HG03575 (cell line): Measurements from ENCODE around the gene NRG3.

ENCODE experiments used
- ATAC-seq: cut with Tn5 transposase; IDR thresholded peaks from one replicate; pipeline ENCODE4 v1.9.1; 2021; ENCODE audit not compliant: unreplicated experiment, insufficient number of reproducible peaks, low FRiP score; ENCODE audit errors: extremely low read depth

NRG3 gene

DNA sequence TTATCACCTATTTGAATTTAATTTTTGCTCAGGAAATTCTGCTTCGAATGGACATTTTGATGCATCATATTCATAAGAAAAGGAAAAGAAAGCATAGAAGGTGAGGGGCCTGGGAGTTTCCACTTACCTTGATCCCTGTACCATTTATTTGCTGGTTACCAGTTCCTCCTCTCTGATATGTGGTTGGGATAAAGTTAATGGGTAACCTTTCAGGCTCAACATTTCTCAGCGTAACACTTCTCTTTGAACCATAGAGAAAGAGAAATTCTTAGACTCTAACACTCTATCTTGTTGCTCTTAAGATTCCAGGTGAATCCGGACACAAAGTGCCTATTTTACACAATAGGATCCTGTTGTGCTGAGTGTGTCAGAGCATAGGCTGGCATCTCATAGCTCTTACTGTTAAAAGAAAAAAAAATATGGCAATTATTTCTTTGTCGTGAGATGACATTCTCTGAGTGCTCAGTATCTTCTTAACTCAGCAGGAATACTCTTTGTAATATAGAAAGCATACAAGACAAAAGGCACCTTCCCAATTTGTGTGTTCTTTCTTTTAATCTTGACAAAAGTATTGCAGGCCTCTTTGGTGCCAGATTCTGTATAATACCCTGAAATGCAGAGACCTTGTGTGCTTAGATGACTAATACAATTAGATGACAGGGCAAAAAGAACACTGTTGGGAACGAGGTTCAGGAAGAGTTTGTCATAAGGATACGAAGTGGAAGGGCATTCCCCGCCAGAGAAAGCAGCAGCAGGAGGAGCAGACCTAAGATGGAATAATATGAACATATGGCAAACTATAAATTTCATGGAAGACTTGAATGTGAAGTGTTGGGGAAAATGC is 689.6 kb downstream of the NRG3 start:
- no peak for ATAC-seq

DNA sequence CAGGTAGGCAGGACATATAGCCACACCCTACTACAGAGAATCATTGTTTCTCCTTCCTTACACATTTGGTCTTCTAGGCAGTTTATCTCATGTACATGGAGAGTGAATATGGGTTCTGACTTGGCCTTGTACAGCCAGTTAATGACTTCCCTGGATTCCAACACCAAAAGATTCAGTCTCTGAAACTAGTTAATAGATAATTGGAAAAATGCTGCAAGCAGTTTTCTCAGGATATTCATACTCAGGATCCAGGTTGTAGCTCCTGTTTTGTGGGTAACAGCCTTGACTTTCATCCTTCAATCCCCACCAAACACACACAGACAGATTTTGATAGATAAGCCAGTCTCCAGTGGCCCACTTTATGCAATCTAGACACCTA is 690.2 kb downstream of the NRG3 start:
- no peak for ATAC-seq

- ATAC-seq = no peak
These were observed 697.8 kb downstream of the NRG3 start for GRCh38 chr10:82572744-82573143.

DNA sequence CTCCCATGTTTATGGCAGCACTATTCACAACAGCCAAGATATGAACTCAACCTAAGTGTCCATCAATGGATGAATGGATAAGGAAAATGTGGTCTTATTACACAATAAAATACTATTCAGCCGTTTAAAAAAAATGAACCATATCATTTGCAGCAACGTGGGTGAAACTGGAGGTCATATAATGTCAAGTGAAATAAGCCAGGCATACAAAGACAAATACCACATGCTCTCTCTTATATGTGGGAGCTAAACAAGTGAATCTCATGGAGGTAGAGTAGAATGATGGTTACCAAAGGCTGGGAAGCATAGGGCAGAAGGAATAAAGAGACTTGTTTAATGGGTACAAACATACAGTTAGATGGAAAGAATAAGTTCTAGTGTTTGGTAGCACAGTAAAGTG is 699.1 kb downstream of the NRG3 start:
- no peak for ATAC-seq

DNA sequence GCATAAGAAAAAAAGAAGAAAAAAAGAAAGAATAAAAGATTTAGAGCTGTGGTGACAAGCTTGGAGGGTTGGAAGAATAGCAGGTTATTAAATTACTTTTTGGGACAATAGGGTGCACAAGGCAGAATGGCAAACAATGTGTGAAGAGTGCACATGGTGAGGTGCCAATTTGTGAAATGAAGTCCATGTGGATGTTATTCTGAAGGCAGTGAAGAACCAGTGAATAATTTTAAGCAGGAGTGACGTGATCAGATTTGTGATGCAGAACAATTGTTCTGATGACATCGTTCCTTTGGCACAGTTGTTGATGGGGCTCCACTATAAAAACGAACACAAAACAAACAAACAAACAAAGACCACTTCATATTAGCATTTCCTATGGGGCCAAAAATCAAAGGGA is 700.3 kb downstream of the NRG3 start:
- ATAC-seq = no peak

GRCh38 chr10:82576093-82576492 is 701.1 kb downstream of the NRG3 start:
- no peak for ATAC-seq

DNA sequence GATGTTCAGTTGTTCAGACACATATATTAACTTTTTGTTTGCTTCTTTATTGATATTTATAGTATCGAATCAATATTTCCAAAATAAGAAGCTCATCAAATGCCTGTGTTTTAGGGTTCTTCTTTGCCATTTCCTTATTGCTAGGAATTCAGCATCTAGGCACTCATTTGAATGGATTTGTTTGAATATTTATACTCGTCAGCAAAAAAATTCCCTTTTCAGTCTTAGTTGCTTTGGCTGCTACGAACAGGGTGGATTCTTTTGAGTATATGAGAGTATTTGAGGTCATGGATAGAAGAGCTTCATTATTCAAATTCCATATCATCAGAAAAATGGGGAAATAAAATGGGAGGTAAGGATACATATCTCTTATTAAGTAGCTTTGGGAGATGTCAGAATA is 706.9 kb downstream of the NRG3 start:
- no peak for ATAC-seq

GRCh38 chr10:82591421-82591820 is 716.4 kb downstream of the NRG3 start:
- no peak for ATAC-seq

GRCh38 chr10:82597840-82598239 is 722.8 kb downstream of the NRG3 start:
- ATAC-seq = no peak

DNA sequence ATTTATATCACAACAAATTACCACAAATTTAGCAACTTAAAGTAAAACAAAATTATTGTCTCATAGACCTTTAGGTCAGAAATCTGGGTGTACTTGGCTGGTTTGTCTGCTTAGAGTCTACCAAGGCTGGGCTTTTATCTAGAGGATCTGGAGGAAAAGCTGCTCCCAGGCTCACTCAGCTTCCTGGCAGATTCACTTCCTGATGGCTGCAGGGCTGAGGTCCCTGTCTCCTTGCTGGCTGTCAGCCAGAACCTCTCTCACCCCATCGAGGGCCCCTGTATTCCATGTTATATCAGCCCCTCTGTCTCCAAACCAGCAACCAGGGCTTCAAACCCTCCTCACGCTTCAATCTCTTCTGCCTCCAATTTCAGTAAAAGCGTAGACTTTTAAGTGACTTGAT is 734.9 kb downstream of the NRG3 start:
- ATAC-seq = no peak

- ATAC-seq = no peak
These were observed 743.0 kb downstream of the NRG3 start for GRCh38 chr10:82618007-82618406.

- no peak for ATAC-seq
These were observed 746.7 kb downstream of the NRG3 start for GRCh38 chr10:82621680-82622079.

- no peak for ATAC-seq
These were observed 747.5 kb downstream of the NRG3 start for GRCh38 chr10:82622479-82622878.

DNA sequence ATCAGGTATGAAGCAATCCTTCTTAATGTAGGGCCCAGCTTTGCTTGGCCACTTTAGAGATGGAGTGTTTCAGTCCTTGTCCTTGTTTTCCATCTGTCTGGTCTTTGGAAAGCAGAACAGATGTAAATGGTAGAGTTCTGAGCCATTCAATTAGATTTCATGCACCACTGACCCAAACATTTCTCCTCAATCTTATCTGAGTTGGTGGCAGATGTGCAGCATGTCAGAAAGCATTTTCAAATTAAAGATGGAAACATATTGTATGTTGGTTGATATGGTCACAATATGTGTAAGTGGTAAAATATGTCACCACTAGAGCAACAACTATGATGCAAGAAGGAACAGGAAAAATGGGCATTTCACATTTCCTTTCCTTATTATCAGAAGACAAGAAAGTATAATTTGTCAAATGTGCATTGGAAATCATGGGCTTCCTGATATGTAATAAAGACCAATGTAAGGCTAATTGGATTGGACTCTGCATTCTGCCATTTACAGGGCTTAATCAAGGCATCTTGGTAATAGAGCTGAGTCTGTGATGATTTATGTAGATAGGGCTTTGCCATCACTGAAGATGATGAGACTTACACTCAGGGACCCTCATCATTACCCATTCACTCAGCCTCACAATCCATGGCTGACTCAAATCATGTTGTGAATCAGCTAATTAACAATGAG is 750.7 kb downstream of the NRG3 start:
- ATAC-seq = no peak

GRCh38 chr10:82628373-82628772 is 753.4 kb downstream of the NRG3 start:
- ATAC-seq = no peak

DNA sequence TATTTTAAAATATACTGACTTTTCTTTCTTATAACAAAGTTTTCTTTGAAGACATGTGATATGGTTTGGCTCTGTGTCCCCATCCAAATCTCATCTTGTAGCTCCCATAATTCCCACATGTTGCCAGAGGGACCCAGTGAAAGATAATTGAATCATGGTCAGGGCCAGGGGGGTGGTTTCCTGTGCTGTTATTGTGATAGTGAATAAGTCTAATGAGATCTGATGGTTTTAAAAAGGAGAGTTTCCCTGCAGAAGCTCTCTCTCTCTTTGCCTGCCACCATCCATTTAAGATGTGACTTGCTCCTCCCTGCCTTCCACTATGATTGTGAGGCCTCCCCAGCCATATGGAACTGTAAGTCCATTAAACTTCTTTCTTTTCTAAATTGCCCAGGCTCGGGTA is 768.1 kb downstream of the NRG3 start:
- ATAC-seq = no peak

GRCh38 chr10:82643601-82644000 is 768.6 kb downstream of the NRG3 start:
- no peak for ATAC-seq

GRCh38 chr10:82645221-82645620 is 770.2 kb downstream of the NRG3 start:
- no peak for ATAC-seq

GRCh38 chr10:82653244-82654155 is 778.5 kb downstream of the NRG3 start:
- no peak for ATAC-seq

DNA sequence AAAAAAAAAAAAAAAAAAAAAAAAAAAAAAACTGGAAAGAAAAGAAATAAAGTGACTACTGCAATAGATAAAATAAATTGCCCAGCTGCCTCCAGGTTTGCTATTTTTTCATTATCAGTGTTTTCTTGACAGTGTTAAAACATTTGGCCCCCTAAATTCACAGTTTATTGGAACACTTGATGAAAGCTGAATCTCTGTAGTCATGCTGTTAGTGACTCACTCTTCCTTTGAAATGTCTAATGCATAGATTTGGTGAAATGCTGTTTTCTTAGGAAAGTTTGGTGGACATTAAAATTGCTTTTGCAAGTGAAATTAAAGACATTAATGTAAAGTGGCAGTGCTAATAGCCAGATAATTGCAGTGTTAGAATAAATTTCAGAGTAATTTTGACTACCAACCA is 785.2 kb downstream of the NRG3 start:
- ATAC-seq = no peak
